Fibroblast of skin of right quadriceps (primary cell): Measurements from ENCODE around the gene PTPRM.
"Not testable (repeated sequence)": the region's sequence is repeated elsewhere in the genome, so short reads cannot be mapped to it uniquely, and the experiment has no call there.

Experiments used
- DNase-seq: peaks from one replicate; pipeline ENCODE4 v3.0.0-alpha.2; 2013

Gene PTPRM

GRCh38 chr18:8423051-8423557 is 856.0 kb downstream of the PTPRM start:
- peak; percentile 59 for DNase-seq

DNA sequence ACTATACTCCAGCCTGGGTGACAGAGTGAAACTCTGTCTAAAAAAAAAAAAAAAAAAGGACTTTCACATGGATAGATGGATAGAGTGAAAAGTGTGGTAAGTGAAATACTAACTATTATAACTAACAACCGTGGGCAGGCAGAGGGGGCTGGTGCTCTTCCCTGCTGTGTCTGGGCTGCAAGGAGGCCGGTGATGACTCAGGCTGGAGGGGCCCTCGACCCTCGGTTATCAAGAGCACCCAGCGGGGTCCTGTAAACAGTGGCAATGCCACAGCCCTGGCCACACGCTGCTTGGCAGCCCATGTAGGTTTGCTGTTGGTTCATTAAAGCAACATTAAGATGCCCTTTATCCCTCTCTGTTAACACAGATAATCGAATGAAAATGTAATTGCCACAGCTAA is 857.4 kb downstream of the PTPRM start:
- DNase-seq = no peak

GRCh38 chr18:8424917-8425725 is 858.0 kb downstream of the PTPRM start:
- DNase-seq = peak; percentile 41

- no peak for DNase-seq
Measured at GRCh38 chr18:8426401-8426800, 859.3 kb downstream of the PTPRM start.

DNA sequence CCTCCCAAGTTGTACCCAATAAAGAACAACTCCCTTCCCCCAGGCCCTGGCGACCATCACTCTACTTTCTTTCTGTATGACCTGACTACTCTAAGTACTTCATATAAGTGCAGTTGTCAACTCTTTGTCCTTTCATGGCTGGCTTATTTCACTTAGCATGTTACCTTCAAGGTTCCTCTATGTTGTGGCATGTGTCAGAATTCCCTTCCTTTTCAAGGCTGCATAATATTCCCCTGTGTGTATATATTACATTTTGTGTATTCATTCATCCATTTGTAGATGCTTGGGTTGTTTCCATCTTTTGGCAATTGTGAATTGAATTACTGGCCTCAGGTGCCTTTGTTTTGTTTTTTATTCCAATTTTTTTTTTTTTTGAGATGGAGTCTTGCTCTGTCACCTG is 860.2 kb downstream of the PTPRM start:
- DNase-seq = no peak

- DNase-seq = no peak
Measured at GRCh38 chr18:8428951-8429350, 861.8 kb downstream of the PTPRM start.

GRCh38 chr18:8431036-8431435 is 863.9 kb downstream of the PTPRM start:
- no peak for DNase-seq

DNA sequence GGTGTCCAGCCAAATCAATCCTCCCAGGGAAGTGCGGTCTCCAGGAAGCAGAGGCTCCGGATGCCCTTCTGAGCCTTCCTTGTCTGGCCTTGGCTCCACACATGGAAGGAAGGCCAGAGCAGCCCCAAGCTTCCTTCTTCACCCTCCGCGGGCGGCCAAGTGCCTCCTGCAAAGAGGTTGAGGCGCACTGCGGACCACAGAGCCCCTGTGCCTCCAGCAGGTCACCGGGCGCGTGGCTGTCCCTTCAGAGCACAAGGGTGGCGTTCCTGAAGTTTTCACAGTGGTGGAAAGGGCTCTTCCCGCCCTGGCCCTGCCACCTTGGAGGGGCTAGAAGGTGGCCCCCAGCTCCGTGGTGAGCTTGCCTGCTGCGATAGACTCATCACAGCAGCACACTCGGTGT is 866.2 kb downstream of the PTPRM start:
- no peak for DNase-seq

- no peak for DNase-seq
Measured at GRCh38 chr18:8433771-8434170, 866.7 kb downstream of the PTPRM start.

DNA sequence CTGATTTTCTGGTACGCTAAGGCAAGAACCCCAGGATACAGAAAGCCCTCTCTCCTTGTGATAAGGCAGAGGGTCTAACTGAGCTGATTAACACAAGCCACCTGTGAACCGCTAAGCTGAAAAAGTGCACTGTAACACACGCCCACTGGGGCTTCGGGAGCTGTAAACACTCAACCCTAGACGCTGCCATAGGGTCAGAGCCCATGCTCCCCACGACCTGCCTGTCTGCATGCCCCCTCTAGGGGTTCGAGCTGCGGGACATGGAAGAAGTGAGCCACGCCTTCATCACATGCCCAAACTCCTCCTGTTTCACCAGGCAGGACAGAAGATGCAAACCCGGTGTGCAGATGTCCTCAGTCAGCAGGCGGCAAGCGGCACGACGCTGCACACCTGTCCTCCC is 868.3 kb downstream of the PTPRM start:
- DNase-seq = no peak

DNA sequence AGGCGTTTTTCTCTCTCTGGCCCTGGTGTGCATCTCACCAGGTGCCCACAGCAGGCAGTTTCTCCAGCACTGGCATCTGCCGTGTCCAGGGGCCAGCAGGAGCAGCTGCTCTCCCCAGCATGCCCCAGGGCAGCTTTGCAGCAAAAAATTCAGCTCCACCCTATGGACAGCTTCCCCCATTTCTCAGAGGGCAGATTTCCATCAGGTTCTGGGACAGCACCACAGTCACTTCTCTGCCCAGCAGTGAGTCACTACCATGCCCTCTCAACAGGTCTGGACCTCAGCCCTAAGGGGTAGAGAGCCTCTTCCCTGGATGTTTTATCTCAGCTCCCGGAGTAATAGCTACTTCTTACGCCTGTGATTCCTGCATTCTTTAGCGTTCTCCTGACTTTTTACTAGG is 871.9 kb downstream of the PTPRM start:
- no peak for DNase-seq

DNA sequence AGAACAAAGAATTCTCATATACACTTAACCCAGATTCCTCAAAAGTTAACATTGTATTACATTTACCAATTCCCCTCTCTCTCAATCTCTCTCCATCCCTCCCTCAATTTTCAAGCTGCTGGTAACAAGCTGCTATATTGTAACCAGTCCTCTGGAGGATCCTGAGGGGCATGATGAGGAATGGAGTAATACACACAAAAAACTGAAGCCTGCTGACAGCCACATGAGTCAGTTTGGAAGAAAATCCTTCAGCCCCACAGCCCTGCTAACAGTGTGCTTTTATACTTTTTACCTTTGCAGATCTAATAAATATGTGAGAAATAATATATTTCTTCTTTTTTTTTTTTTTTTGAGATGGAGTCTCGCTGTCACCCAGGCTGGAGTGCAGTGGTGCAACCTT is 876.4 kb downstream of the PTPRM start:
- no peak for DNase-seq

DNA sequence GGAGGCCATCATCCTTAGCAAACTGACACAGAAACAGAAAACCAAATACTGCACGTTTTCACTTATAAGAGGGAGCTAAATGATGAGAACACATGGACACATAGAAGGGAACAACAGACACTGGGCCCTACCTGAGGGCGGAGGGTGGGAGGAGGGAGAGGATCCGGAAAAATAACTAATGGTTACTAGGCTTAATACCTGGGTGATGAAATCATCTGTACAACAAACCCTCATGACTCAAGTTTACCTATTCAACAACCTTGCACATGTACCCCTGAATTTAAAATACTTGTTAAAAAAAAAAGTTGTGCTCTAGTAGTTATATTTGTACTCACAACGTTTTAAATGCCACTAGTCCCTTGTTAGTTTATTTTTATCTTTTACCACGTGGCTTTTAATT is 879.8 kb downstream of the PTPRM start:
- not testable (repeated sequence) for DNase-seq

DNA sequence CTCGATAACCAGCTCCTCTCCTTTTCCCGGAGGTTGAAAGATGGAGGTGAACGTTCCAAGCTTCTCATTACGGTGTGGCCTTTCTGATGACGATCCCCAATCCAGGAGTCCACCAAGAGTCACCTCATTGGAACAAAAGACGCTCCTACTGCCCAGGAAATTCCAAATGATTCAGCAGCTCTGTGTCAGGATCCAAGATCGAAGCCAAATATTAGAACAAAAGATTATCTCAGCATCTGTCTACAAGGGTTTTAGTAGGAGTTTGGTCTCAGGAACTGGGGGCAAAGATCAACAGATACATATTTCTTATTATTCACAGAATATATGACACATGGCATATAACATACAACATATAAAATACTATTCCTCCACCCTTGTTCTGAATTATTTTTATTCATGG is 881.0 kb downstream of the PTPRM start:
- no peak for DNase-seq

DNA sequence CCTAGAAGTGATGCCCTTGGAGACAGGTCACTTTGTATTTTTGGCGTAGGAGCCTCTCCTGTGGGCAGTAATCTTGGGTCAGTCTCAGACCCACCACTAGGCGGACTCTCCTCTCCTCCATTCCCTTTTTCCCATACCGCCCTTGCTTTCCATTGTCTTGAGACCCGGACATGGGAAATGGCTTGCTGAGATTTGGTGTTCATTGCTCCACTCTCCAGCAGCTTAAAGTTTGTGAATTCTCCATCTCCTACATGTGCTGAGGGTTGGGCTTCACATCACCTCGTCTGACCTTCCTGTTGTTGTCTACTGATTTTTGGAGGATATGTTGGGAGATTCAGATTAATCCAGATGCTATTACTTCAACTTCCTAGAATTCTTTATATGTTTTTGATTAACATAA is 882.9 kb downstream of the PTPRM start:
- DNase-seq = no peak

DNA sequence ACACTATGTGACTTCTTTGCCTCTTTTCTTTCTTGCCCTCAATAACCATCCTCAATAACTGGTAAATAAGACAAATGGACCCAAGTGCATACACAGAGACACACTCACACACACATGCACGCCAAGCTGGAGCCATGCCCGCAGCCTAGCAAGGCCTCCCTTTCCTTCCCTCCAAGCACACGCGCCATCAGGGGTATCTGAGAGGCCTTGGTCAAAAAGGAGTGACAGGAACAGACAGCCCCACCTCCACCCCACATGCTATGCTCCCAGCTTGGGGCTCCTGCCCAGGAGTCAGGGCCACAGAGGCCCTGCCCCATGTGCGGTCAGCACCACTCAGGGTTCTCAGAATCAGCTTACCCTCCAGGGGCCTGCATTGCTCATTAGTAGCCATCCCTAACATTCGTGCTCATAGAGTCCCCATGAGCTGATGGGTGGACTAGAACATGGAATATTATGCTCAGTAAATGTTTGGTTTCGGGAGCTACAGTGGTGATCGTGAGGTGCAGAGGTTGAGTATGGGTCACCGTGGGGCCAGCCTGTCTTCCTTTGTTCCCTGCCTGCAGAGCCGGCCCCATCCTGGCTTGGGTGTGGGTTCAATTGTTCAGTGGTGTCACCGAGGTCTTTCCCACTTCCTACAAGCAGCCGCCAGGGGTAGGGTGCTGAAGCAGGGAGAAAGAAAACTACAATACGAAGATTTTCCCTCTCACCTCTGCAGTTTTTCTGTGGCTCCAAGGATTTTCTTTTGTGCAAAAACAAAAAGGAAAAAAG is 884.0 kb downstream of the PTPRM start:
- no peak for DNase-seq

DNA sequence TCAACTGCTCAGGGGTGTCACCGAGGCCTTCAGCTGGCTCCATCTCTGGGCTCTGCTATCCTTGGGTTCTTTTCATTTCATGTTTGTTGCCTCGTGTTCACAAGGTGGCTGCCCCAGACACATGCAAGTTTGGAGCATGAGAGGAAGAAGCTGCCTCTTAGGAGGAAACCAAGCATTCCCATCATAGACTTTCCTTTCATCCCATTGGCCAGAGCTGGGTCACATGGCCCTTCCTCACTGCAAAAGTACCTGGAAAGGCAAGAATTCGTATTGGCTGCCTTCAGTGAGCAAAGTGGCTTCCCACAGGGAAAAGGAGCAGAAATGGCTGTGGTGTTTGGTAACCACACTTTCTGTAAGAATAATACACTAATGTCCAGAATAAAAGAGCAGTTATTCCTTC is 886.4 kb downstream of the PTPRM start:
- no peak for DNase-seq

GRCh38 chr18:8454136-8454535 is 887.0 kb downstream of the PTPRM start:
- no peak for DNase-seq

GRCh38 chr18:8455661-8456614 is 888.8 kb downstream of the PTPRM start:
- DNase-seq = no peak
